NCI-H524 (cell line): ENCODE results near the gene AUTS2.

Experiments used
- DNase-seq, 2 experiments: peaks; one replicate each; lab custom pipeline; 2025; lab: John Stamatoyannopoulos, UW

AUTS2 gene

DNA sequence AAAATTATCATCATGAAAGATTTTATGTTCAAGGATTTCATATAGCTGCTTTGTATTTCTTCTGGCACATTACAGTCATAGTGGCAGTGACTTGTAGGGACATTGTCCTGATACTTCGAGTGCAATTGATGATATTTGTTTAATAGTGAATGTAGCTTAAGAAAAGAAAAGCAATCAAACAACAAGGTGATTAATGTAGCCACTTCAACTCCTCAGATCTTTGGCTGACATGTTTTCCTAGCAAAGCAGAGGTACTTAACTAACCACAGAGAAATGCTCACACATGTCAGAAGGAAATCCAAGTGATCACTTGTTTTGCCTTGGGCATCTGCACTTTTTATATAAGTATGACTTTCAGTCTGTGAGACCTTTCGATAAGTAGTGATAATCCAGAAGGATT lies 470.3 kb downstream of the AUTS2 start:
- peak in 1 of 2 experiments; percentile 3 for DNase-seq

DNA sequence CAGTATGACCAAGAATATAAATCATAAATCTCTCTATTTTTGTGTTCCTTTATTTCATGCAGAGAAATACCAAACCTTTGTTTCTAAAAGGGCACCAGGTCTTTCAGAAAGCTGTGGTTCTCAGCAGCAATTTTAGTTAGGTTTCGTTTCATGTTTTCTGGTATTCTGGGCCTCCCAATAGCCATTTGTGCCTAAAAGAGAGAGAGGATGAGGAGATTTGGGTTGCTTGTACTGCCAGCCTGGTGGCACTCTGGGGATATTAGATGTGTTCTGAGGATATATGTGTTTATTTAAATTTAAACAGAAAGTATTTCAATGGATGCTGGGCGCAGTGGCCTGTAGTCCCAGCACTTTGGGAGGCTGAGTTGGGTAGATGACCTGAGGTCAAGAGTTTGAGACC lies 471.7 kb downstream of the AUTS2 start:
- DNase-seq: no peak

DNA sequence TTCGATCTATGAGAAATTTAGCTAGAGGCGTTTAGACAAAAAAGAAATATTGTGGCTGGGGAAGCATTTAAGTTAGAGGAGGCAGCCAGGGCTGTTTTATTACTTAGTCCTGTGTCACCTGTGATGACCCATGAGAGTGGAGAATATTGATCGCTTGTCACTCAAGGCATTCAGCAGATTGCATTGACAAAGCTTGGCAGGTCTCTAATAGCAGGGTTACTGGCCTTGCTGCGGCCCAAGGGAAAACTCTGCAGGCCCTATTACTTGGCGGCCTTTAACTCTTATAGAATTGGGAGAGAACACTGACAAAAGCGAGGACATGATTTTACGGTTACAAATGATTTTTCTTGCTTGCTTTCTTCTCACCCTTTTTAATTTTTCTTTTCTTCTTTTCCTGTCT lies 473.5 kb downstream of the AUTS2 start:
- DNase-seq: peak in 1 of 2 experiments; percentile 1

DNA sequence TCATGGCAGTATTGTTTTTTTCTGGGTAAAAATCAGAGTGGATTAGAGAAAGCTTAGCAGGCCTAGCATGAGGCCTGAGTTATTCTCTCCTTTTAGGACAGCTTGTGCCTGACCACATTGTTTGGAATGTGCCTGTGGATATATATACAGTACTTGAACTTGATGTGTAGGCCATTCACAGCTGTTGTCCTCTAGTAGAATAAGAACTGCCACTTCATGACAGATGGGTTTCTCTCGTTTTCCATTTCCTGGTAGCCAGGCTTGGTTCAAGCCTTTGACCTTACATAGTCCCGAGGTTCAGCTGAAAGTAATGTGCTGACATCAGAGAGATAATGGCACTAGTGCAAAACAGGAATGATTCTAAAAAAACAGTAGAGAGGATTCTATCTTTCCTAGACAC lies 473.9 kb downstream of the AUTS2 start:
- DNase-seq: peak; percentile 63 to 88

DNA sequence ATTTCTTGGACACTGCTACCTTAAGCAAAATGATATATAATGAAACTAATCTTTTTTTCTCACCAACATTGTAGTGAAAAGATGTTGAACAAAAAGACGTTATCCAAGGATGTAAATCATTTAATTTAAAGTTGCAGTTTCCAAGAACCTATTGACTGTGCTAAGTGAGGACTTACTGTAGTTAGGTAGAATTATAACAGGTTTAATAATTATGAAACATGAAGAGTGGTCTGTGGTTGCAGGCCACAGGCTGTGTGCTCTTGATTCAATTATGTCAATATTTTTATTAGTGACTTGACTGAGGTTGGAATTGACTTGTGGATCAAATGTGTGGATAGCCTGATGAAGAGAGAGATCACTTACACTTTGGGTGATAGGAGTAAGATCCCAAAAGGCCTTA lies 478.1 kb downstream of the AUTS2 start:
- DNase-seq: no peak

DNA sequence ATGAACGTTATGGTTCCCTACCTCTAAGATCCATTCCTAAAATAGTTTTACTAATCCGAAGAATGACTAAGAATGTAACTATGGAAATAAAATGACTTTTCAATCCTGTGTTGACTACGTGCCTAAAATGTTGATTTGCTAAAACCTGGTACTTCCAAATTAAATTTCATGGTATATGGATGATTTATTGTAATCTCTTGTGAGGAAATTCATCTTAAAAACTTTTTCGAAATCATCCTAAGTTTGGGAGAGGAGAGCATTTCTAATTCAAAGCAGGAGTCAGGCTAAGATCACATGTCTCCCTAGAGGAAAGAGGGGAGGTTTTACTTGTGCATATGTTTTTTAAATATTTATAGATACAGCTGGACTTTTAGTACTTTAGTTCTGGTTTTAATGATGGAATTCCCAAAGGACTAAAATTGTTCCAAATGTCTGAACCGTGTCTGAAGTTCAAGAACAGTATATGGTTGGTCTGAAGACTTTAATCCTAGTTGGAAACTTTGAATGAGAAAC lies 483.9 kb downstream of the AUTS2 start:
- no peak for DNase-seq

DNA sequence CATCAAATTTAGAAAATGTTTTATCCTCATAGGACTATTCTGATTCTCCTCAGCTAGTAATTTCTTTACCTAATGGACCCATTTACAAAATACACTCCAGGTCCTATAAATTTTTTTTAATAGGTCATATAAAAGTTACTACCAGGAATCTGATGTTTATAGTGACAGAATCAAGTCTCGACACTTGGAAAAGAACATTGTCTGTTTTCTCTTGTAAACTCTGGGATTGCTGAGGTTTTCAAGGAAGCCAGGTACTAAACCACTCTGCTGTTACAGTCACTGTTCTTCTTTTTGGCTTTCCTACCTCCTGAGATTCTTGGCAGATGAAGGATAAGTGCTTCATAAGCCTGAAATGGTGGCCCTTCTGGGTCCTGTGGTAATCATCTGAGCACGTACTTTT lies 493.1 kb downstream of the AUTS2 start:
- DNase-seq: peak; percentile 19 to 66

DNA sequence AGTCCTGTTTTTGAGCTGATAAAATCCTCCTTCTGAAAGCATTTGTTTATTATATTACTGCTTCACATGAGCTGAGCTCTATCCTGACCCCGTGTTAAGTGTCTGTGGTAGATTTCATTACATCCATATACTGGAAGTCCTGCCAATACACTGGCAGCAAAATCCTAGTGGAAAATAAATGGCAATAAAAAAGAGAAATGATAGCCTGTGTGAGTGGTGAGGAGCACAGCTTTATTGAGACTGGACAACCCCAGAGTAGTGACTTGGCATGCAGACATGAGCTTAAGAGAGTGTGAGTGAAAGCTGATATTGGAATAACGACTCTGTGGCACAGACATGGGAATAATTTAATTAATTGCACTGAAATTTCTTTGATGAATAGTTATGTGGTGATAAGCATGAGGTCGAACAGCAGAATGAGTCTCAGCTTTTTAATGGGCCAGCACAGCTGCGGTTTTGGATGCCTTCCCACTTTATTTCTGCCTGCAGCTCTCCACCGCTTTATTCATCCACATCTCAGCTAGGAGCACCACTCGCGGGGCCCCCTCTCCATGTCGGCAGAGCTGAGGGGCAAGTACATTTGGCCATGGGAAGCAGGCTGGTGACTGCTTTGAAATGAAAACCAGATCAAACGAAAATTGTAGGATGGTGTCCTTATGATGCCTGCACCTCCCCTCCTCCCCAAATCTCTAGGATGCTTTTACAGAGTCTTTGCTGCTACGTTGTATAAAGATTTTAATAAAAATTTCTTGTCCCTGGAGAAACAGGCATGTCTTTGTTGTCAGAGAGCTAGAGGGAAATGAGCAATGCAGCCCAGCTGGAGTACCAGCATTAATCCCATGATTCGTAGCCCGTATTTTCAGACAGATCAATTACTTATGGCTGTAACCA lies 494.3 kb downstream of the AUTS2 start:
- peak; percentile 60 to 81 for DNase-seq

DNA sequence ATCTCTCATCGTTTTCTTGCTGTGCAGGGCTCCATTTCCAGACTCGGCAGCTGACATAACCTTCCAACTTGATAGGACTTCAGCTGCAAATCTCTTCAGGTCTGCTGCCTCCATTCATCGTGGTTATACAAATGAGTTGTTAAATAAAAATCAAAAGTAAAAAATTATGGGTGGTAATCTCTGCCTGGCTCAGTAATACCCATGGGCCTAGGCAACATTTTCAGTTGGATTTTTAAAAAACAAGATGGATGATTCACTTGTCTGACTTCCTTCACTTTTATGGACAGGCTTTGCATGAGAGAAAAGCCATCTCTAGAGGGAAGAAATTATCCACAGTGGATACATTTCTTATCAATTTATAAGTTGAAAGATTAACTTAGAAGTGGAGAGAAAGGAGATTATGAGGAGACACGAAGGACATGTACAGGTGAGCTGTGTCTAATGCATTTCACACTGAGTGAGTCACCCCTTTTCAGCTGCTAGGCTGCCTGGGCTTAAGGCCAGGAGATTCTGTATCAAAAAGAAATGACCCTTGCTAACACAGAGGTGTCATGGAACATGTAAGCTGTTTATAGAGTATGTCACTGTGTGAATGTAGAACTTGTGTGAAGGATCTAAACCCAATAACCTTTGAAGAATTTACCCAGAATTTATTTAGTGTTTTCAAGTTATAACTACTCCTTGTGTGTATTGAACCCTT lies 495.1 kb downstream of the AUTS2 start:
- no peak for DNase-seq

DNA sequence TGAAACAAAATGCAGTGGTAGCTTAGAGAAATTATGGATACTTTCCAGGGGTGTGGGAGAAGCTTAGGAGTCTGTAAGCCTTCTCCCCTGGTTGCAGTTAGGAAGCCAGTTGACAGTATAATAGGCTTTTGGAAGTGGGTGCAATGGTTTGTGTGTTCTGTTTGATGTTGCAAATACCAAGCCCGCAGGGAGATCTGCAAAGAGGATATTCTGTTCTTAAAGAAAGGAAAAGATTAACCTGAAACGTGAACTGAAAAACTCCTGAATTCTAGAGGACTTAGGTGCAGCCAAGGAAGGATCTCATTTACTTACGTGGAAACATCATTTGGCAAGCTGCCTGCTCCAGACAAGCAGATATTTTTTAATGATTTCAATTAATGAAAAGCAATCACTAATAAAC lies 496.6 kb downstream of the AUTS2 start:
- no peak for DNase-seq

DNA sequence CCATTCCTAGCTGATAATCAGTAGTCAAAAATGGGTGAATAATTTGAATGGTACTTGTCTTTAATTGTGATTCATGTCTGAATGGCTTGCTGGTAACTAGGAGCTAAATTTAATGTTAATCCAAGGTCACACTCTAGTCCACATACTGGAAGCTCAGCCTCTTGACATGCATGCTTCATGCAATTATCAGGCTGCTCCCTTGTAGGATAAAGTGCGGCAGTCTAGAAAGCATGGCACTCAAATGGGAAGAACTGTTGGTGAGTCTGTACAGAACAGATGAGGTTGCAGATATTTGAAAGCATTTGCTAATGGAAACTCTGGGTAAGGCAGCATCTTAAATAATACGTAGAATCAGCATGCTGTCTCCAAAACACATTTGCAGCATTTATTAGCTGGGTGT lies 499.4 kb downstream of the AUTS2 start:
- peak in 1 of 2 experiments; percentile 27 for DNase-seq

DNA sequence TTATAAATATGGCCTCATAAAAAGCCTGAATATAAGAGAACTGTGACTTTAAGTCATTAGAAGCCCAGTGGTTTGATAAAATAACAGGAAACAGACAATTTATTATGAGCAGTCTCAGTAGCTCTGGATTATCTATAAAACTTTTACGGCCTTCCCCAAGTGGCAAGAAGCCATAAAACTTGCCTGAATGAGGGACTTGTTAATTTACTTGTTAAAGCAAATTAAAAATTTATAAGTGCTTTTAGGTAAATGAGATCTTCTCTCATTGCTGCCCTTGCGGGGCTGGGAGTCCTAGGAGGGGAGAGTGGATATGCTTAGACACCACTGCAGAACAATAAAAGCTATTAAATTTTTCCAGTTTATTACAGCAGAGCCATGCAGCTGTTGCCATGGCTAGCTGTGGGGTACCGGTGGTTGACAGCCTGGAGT lies 499.9 kb downstream of the AUTS2 start:
- DNase-seq: peak in 1 of 2 experiments; percentile 15

DNA sequence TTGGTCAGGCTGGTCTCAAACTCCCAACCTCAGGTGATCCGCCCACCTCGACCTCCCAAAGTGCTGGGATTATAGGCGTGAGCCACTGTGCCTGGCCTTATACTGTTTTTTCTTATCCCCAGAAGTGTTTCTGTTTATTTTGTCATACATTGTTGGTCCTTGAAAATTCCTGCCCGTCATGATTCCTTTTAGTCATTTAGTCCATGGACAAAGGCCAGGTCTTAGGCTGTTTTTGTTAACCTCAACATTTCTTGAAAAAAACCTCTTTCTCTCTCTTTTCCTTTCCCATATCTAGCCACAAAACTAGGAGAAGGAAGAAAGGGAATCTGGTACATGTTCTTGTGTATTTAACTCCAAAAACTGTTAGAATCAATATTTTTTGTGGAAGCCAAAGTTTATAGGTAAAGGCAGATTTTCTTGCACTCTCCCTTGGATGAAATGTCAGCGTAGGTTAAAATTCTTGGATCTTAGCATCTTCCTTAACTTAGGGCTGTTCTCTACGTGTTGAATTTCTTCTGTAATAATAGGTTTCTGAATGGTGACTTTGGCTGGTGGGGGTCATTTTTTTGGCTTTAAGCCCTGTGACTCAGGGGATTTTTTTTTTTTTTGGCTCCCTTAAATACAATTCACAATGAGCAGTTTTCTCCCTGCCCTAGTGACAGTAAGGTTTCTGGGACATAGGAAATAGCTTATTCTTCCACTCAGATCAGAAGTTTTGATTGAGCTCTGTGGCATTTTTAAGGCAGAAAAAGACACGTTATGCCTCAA lies 500.8 kb downstream of the AUTS2 start:
- no peak for DNase-seq

DNA sequence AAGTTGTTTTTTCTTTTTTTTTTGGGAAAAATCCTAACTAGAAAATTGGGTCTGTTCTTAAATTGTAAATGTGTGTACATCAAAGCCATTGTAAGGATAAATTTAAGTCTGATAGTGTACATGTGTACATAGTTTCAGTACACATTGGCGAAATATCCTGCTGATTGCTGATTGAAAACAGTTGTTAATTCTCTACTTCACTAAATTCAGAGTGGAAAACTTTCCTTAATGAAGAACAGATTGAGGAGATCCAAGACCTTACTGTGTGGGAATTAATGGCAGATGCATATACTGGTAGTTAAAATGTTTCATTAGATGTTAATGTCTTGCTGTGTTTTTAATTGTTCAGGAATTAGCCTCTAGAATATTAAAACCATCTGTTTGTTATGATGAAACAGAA lies 506.0 kb downstream of the AUTS2 start:
- peak in 1 of 2 experiments; percentile 1 for DNase-seq

DNA sequence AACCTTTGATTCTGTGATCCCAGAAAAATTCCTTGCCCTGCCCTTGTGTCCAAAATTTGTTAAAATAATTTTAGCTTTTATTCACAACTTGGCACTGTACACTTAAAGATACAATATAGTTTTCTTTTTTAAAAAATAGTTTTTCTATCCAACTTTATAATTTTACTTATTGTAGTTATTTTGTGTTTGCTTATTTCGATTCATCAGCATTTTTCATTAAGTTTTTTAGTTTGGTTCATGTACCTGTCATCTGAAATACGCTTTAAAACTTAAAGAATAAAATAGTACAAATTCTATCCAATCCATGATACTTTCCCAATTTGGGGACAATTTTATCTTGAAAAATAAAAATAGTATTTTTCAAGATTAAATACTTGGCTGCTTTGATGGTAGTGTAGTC lies 514.8 kb downstream of the AUTS2 start:
- DNase-seq: no peak

DNA sequence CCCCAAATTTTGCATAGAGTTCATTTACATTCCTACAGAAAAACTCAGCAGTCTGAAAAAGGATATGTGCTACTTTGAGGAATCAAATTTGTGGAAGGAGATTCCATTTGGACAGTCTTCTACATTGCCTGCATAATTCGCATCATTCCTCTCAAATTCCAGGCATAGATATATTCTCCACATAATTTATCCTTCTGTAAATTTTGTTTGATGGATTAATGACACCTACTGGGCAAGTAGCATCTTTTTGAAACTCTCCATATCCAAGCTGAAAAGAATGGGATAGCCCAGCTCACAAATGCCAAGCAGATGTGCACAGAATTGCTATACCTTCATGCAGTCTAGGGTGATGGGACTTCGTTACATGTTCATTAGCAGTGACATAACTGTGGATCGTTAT lies 515.3 kb downstream of the AUTS2 start:
- DNase-seq: peak in 1 of 2 experiments; percentile 54

DNA sequence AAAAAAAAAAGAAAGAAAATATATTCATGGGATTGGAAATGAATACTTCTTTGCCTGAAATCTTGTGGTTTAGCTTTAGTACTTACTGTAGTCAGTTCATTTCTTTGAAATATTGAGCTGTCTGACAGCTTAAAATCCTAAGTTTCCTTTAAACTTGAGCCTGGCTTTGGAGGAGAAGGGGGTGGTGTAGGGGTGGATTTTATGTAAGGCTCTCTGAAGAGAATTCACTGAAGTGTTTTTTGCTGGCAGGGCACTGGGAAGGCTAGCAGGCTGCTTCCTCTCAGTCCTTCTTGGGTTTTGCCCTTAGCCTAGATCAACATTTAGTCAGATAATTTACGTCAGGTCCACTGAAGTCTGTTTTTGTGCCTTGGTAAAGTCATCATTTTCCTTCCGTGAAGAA lies 516.5 kb downstream of the AUTS2 start:
- no peak for DNase-seq

DNA sequence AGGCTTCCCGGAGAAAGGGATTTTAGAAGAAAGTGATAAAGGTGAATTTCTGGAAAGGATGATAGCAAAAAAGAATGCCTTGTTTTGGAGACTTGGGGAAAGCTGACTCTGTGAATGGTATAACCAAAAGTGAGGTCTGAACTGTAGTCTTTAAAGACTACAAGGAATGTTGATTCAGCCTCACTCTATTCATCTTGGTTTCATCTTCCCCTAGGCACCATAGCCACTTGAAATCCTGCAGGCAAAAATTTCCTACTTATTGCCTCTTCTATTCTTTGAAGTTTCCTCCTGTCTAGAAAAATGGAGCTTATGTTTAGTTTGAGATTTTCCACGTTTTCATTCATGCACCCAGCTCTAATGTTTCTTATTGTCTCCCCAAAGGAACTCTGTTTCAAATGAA lies 518.0 kb downstream of the AUTS2 start:
- no peak for DNase-seq

DNA sequence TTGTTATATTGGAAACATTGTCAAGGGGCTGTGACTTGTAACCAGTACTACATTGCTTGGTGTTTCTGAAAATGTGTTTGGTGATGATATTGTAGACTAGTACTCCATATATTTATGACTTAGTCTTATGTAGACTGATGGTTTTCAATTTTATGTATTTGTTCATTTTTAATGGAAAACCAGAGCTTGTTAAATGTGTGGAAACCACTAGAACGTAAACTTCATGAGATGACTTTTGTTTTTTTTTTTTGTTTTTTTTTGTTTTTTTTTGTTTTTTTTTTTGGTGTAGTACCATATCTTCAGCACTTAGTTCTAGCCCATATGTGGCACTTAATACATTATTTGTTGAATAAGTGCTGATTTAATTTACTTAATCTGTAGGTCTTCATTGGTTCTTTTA lies 518.6 kb downstream of the AUTS2 start:
- DNase-seq: no peak

DNA sequence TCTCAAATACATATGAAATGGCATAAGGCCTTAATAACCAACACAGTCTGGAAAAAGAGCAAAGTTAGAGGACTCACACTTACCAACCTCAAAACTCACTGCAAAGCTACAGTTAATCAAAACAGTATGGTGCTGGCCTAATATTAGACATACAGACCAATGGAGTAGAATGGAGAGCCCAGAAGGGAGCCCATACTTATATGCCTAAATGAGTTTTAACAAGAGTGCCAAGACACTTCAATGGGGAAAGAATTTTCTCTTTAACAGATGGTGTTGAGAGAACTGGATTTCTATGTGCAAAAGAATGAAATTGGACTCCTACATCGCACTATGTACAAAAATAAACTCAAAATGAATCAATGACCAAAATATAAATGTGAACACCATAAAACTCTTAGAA lies 522.6 kb downstream of the AUTS2 start:
- no peak for DNase-seq

DNA sequence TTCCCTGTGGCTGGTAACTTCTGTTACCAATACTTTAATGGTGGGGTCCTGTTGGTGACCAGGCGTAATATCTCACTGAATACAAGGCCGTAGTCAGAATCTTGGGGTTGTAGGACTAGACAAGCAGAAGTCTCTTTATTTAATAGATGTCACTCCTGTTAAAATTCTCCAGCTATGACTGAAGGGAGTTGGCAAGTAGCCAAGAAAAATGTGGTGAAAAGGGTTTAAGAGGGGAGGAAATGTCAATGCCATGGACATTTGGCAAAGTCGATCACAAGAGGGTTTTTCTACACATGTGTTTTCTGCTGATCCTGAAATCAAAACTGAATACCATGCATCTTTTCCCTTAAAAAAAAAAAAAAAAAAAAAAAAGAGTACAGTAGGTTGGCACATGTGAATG lies 533.5 kb downstream of the AUTS2 start:
- DNase-seq: peak in 1 of 2 experiments; percentile 21

DNA sequence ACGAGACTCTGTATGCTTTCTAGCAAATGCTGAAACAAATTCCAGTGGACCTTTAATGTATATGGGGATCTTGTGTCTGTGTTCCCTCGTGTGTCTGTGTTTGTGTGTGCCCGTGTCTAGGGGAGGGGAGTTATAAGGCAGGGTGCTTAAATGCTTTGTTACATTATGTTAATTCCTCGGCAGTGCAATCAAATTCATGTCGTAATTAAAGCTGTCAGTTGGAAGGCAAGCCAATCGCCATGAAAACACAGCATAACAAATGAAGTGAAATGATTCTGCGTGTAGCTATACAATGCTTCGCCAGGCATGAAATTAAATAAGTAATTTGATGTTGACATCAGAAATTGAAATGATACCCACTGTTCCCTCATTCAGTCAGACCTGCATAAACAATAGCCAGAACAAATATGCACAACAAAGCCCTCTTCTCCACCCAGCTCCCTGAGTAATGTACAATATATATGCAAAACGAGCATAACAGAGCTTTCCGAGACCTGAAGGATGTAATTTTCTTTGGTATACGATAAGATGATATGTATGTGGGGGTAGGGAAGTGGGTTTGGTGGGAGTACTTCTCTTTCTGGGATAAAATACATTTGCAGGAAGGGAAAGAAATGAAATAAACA lies 534.1 kb downstream of the AUTS2 start:
- peak in 1 of 2 experiments; percentile 9 for DNase-seq
